H1 (cell line): ENCODE results near the gene USP36. TPM values are rescaled to one million over a fixed set of nuclear protein-coding genes. Genes with fewer than 3 reads are reported as not detected.

ENCODE experiments used
- CTCF ChIA-PET: fragments of 300-600 bp; sonication (Branson Sonifier 250); formaldehyde crosslinking; loops from one replicate; lab custom pipeline; 2021; ENCODE audit not compliant: partially characterized antibody; lab: Charles Lee
- POLR2A ChIA-PET: fragments of 300-600 bp; sonication (Branson Sonifier 250); formaldehyde crosslinking; loops from one replicate; lab custom pipeline; 2021; ENCODE audit warnings: inconsistent platforms; ENCODE audit not compliant: partially characterized antibody; lab: Charles Lee
- DNase-seq, 2 experiments: peaks; one replicate each; pipeline versions ENCODE4 v3.0.0 to v3.0.0-alpha.2; 2010 to 2022; ENCODE audit warnings: low spot score in 2 of 2, low read depth in 1 of 2, mixed read lengths in 1 of 2
- FAIRE-seq: peaks from 2 replicates; lab custom pipeline; 2011; peaks lifted over from hg19 to GRCh38; lab: Jason Lieb, UNC
- H2AFZ ChIP-seq: 2 replicates; pipeline ENCODE4 v1.8.1; 2012; ENCODE audit warnings: low read length, inconsistent platforms
- H2AK5ac ChIP-seq: 2 replicates; pipeline ENCODE4 v1.6.1; 2013; ENCODE audit warnings: low read depth, low read length
- H2BK120ac ChIP-seq: replicated peaks from 2 replicates; pipeline ENCODE3; 2013; ENCODE audit warnings: low read depth, low read length, inconsistent platforms
- H2BK12ac ChIP-seq: 2 replicates; pipeline ENCODE4 v1.6.1; 2013; ENCODE audit warnings: low read depth, low read length
- H2BK15ac ChIP-seq: 2 replicates; pipeline ENCODE4 v1.6.1; 2013; ENCODE audit warnings: low read length
- H2BK20ac ChIP-seq: 2 replicates; pipeline ENCODE4 v1.6.1; 2013; ENCODE audit warnings: low read length
- H2BK5ac ChIP-seq: 2 replicates; pipeline ENCODE4 v1.6.1; 2013; ENCODE audit warnings: low read depth, low read length
- H3K14ac ChIP-seq: 2 replicates; pipeline ENCODE4 v1.6.1; 2013; ENCODE audit warnings: inconsistent platforms; ENCODE audit not compliant: insufficient read length
- H3K18ac ChIP-seq: 2 replicates; pipeline ENCODE4 v1.6.1; 2013; ENCODE audit warnings: low read length; ENCODE audit errors: extremely low read depth
- H3K23ac ChIP-seq: 2 replicates; pipeline ENCODE4 v1.6.1; 2013; ENCODE audit warnings: inconsistent platforms; ENCODE audit not compliant: insufficient read length
- H3K23me2 ChIP-seq: 2 replicates; pipeline ENCODE4 v1.6.1; 2013; ENCODE audit warnings: low read depth, low read length
- H3K27ac ChIP-seq: 2 replicates; pipeline ENCODE4 v1.6.1; 2011; ENCODE audit warnings: low read depth, low read length, inconsistent platforms
- H3K27me3 ChIP-seq, 4 experiments: replicated peaks in 1 of 4; 1 replicate in 1 of 4; 2 replicates in 3 of 4; pipeline versions ENCODE4 v1.6.1 to v1.8.1; 2011 to 2013; ENCODE audit warnings: low read length in 3 of 4, mild to moderate bottlenecking in 3 of 4, inconsistent platforms in 2 of 4, mixed read lengths in 2 of 4, moderate library complexity in 1 of 4; ENCODE audit not compliant: control insufficient read depth in 3 of 4, insufficient read depth in 3 of 4; ENCODE audit errors: extremely low read depth in 1 of 4
- H3K36me3 ChIP-seq, 4 experiments: 2 replicates each; pipeline versions ENCODE4 v1.6.1 to v1.8.1; 2011 to 2013; ENCODE audit warnings: mild to moderate bottlenecking in 4 of 4, low read length in 3 of 4, moderate library complexity in 2 of 4, control low read depth in 1 of 4, inconsistent platforms in 1 of 4; ENCODE audit not compliant: insufficient read depth in 4 of 4, control insufficient read depth in 2 of 4
- H3K4ac ChIP-seq: replicated peaks from 2 replicates; pipeline ENCODE3; 2013; ENCODE audit warnings: low read length, low read depth, mixed read lengths, inconsistent platforms; ENCODE audit not compliant: insufficient read length
- H3K4me1 ChIP-seq, 4 experiments: replicated peaks in 1 of 4; 1 replicate in 1 of 4; 2 replicates in 3 of 4; pipeline versions ENCODE4 v1.6.1 to v1.8.1; 2011 to 2013; ENCODE audit warnings: low read length in 3 of 4, inconsistent platforms in 2 of 4, mixed read lengths in 1 of 4; ENCODE audit not compliant: insufficient read depth in 4 of 4, control insufficient read depth in 3 of 4
- H3K4me2 ChIP-seq, 2 experiments: 2 replicates each; pipeline versions ENCODE4 v1.6.1 to v1.8.1; 2011 to 2013; ENCODE audit warnings: low read depth in 2 of 2, low read length in 2 of 2, control low read depth in 1 of 2, inconsistent platforms in 1 of 2, mild to moderate bottlenecking in 1 of 2; ENCODE audit not compliant: insufficient read depth in 1 of 2
- H3K4me3 ChIP-seq, 4 experiments: fragments of 200-600, 300-600 bp in 1 of 4; sonication (generic), shearing (Covaris generic), sonication (Bioruptor Twin) in 1 of 4; 2 replicates each; pipeline versions ENCODE4 v1.5.1 to v1.8.1; 2011 to 2016; ENCODE audit warnings: low read length in 4 of 4, low read depth in 3 of 4, control low read depth in 2 of 4, inconsistent platforms in 2 of 4, mild to moderate bottlenecking in 2 of 4, mixed read lengths in 1 of 4, moderate library complexity in 1 of 4; ENCODE audit not compliant: insufficient read depth in 2 of 4; ENCODE audit errors: extremely low read depth in 1 of 4
- H3K56ac ChIP-seq: replicated peaks from 2 replicates; pipeline ENCODE3; 2013; ENCODE audit warnings: low read depth, mild to moderate bottlenecking, mixed read lengths, low read length, inconsistent platforms; ENCODE audit not compliant: insufficient read length
- H3K79me1 ChIP-seq: 2 replicates; pipeline ENCODE4 v1.6.1; 2013; ENCODE audit warnings: low read depth, low read length, control low read depth
- H3K79me2 ChIP-seq, 2 experiments: 2 replicates each; pipeline versions ENCODE4 v1.6.1 to v1.8.1; 2012 to 2013; ENCODE audit warnings: low read length in 2 of 2, mild to moderate bottlenecking in 2 of 2, inconsistent platforms in 1 of 2; ENCODE audit not compliant: insufficient read depth in 2 of 2, control insufficient read depth in 1 of 2
- H3K9ac ChIP-seq, 4 experiments: replicated peaks in 1 of 4; 1 replicate in 1 of 4; 2 replicates in 3 of 4; pipeline versions ENCODE4 v1.6.1 to v1.8.1; 2011 to 2013; ENCODE audit warnings: low read depth in 3 of 4, low read length in 3 of 4, control low read depth in 2 of 4, mild to moderate bottlenecking in 2 of 4, moderate library complexity in 2 of 4, inconsistent platforms in 1 of 4; ENCODE audit errors: extremely low read depth in 1 of 4
- H3K9me3 ChIP-seq, 2 experiments: 2 replicates each; pipeline versions ENCODE4 v1.6.1 to v1.8.1; 2012 to 2013; ENCODE audit warnings: mild to moderate bottlenecking in 2 of 2, moderate library complexity in 2 of 2, control low read depth in 1 of 2, inconsistent platforms in 1 of 2, low read depth in 1 of 2, low read length in 1 of 2, mixed read lengths in 1 of 2; ENCODE audit not compliant: insufficient read depth in 2 of 2
- H4K20me1 ChIP-seq, 2 experiments: replicated peaks in 1 of 2; 2 replicates each; pipeline versions ENCODE3 to v1.8.1; 2011 to 2013; ENCODE audit warnings: inconsistent platforms in 2 of 2, low read length in 2 of 2, mild to moderate bottlenecking in 1 of 2; ENCODE audit not compliant: insufficient read depth in 2 of 2, control insufficient read depth in 1 of 2
- H4K5ac ChIP-seq: 2 replicates; pipeline ENCODE4 v1.6.1; 2013; ENCODE audit warnings: low read length, low read depth, mixed read lengths, inconsistent platforms; ENCODE audit not compliant: insufficient read length
- H4K8ac ChIP-seq: 2 replicates; pipeline ENCODE4 v1.8.0; 2013; ENCODE audit warnings: mild to moderate bottlenecking, moderate library complexity, low read length, inconsistent platforms; ENCODE audit not compliant: insufficient read depth; ENCODE audit errors: extremely low read depth
- H4K91ac ChIP-seq: replicated peaks from 2 replicates; pipeline ENCODE3; 2013; ENCODE audit warnings: low read length, mixed read lengths, inconsistent platforms; ENCODE audit not compliant: insufficient read length
- ATF2 ChIP-seq: IDR thresholded peaks from 2 replicates; pipeline ENCODE4 v1.6.1; 2012; ENCODE audit warnings: low read length, inconsistent platforms
- BACH1 ChIP-seq: IDR thresholded peaks from 2 replicates; pipeline ENCODE4 v1.6.1; 2012; ENCODE audit warnings: low read length, improper control_type of control experiment
- BRCA1 ChIP-seq: IDR thresholded peaks from 2 replicates; pipeline ENCODE4 v1.6.1; 2012; ENCODE audit warnings: low read depth, low read length, improper control_type of control experiment
- EP300 ChIP-seq, 2 experiments: IDR thresholded peaks; 1 replicate in 1 of 2; 2 replicates in 1 of 2; pipeline ENCODE4 v1.6.1; 2011 to 2012; ENCODE audit warnings: low read depth in 2 of 2, low read length in 2 of 2, mild to moderate bottlenecking in 2 of 2, borderline replicate concordance in 1 of 2, inconsistent platforms in 1 of 2, moderate library complexity in 1 of 2
- HDAC2 ChIP-seq, 2 experiments: fragments of 300-600 bp in 1 of 2; sonication (generic) in 1 of 2; IDR thresholded peaks; 2 replicates each; pipeline ENCODE4 v1.6.1; 2011 to 2012; ENCODE audit warnings: low read depth in 2 of 2, low read length in 2 of 2, mild to moderate bottlenecking in 2 of 2, moderate library complexity in 2 of 2, borderline replicate concordance in 1 of 2, inconsistent platforms in 1 of 2
- HDAC6 ChIP-seq: IDR thresholded peaks from one replicate; pipeline ENCODE4 v1.7.1; 2012; ENCODE audit warnings: low read depth, mild to moderate bottlenecking, inconsistent platforms, low read length, moderate library complexity
- KDM4A ChIP-seq: IDR thresholded peaks from one replicate; pipeline ENCODE4 v1.7.1; 2012; ENCODE audit warnings: low read depth, mild to moderate bottlenecking, moderate library complexity, low read length, inconsistent platforms; ENCODE audit not compliant: severe bottlenecking
- MAFK ChIP-seq: IDR thresholded peaks from 2 replicates; pipeline ENCODE4 v1.6.1; 2012; ENCODE audit warnings: low read depth, mild to moderate bottlenecking, improper control_type of control experiment, low read length
- TAF1 ChIP-seq: IDR thresholded peaks from 2 replicates; pipeline ENCODE4 v1.6.1; 2011; ENCODE audit warnings: mild to moderate bottlenecking, low read depth, low read length
- TBP ChIP-seq: IDR thresholded peaks from 2 replicates; pipeline ENCODE4 v1.6.1; 2011; ENCODE audit warnings: low read depth, low read length, improper control_type of control experiment
- TEAD4 ChIP-seq: IDR thresholded peaks from 2 replicates; pipeline ENCODE4 v1.6.1; 2012; ENCODE audit warnings: low read depth, low read length, inconsistent platforms, mixed read lengths
- YY1 ChIP-seq: IDR thresholded peaks from 2 replicates; pipeline ENCODE4 v1.6.1; 2011; ENCODE audit warnings: low read depth, mild to moderate bottlenecking, low read length
- WGBS, 2 experiments: shearing (Covaris generic) in 1 of 2; methylation state at CpG; one replicate each; pipeline versions ENCODE4 v1.1.6 to v1.1.7; 2013 to 2015; ENCODE audit warnings: low lambda C conversion rate in 2 of 2, mixed read lengths in 2 of 2, inconsistent platforms in 1 of 2, low coverage in 1 of 2, missing lambda C conversion rate in 1 of 2; ENCODE audit not compliant: insufficient replicate concordance in 2 of 2, insufficient coverage in 1 of 2, insufficient read length in 1 of 2; ENCODE audit errors: extremely low coverage in 1 of 2, missing lambda C conversion rate in 1 of 2; 5-methylcytosine and 5-hydroxymethylcytosine counted together
- polyA plus RNA-seq, 7 experiments: library from polyadenylated mRNA; depleted of rRNA in 3 of 7; stranded (reverse) in 5 of 7; unstranded in 2 of 7; fragments of >200 nt in 5 of 7; fragments of 200-250 nt in 2 of 7; gene quantifications; 1 replicate in 5 of 7; 2 replicates in 1 of 7; 4 replicates in 1 of 7; pipeline versions ENCODE4 v1.2.1 to v1.2.3, GENCODE V29; 2011 to 2013; ENCODE audit warnings: missing spikeins in 2 of 7, mixed read lengths in 2 of 7
- total RNA-seq: library from RNA; stranded (reverse); fragmentation: NEBNext Ultra II Directional; extraction: Animal tissue kit (Norgen Biotek cat#: 25700); gene quantifications from 2 replicates; pipeline ENCODE4 v1.2.1, GENCODE V29; 2021

The USP36 gene
- total and polyA plus RNA-seq, 2 of the 8 experiments (the other 6 are each of a cell fraction or from before 2014, with no cell fraction given) = 40.7 to 67.7 TPM

- no peak overlapping the region for H3K4me3 ChIP-seq
- no peak overlapping the region for H3K4ac ChIP-seq
- DNase-seq (no peak), FAIRE-seq (no peak)
- no peak overlapping the region for H3K9ac ChIP-seq
- H3K79me1 ChIP-seq = no peaks in the 10 kb centered on the region
- peaks cover 0 to 6% (median 2%) of the 10 kb centered on the region in 4 experiments; a peak in 5 of 8 replicates for H3K36me3 ChIP-seq
- no peak overlapping the region for H4K8ac ChIP-seq
- no peak overlapping the region for H2AFZ ChIP-seq
- H4K20me1 ChIP-seq = no peaks in the 10 kb centered on the region
- H4K91ac ChIP-seq = no peak overlapping the region
- ChIA-PET CTCF (interaction anchor here (0.7 to 4.9 kb wide), 5 partner anchors 9 to 244 kb away, joined by 3 to 31 read pairs (median 9); no protein-coding TSS in a partner anchor), POLR2A (interaction anchor here (1.6 kb wide), 1 partner anchor 29 kb away, joined by 3 read pairs; no protein-coding TSS in a partner anchor)
- H3K18ac ChIP-seq = no peak overlapping the region
- no peak overlapping the region for H2BK12ac ChIP-seq
- no peak overlapping the region for H2BK120ac ChIP-seq
- H3K56ac ChIP-seq = no peak overlapping the region
- no peaks in the 10 kb centered on the region; a peak in 1 of 7 replicates for H3K4me1 ChIP-seq
- no peaks in the 10 kb centered on the region for H3K27me3 ChIP-seq
- H2BK15ac ChIP-seq = no peak overlapping the region
- H3K23me2 ChIP-seq = no peaks in the 10 kb centered on the region
- no peak overlapping the region for H3K27ac ChIP-seq
- 95% methylated on average over 6 of the region's 9 CpGs; no CpG with 5 or more reads in 1 of the 2 experiments for WGBS, 2 experiments
- H3K9me3 ChIP-seq = no peaks in the 10 kb centered on the region
- H2BK20ac ChIP-seq = no peak overlapping the region
- no peak overlapping the region for H2AK5ac ChIP-seq
- H4K5ac ChIP-seq = no peak overlapping the region
- no peak overlapping the region for H3K23ac ChIP-seq
- no peak overlapping the region for H2BK5ac ChIP-seq
- no peak overlapping the region for H3K4me2 ChIP-seq
- no peaks in the 10 kb centered on the region for H3K79me2 ChIP-seq
- H3K14ac ChIP-seq = no peak overlapping the region
- TF ChIP-seq YY1 = no peak
- TF ChIP-seq TEAD4 = no peak
- no peak for TF ChIP-seq MAFK
- TF ChIP-seq EP300 (IDR thresholded peaks at IDR 0.05; ENCODE audit: borderline replicate concordance in 1 of 2, low read depth in 2 of 2, low read length in 2 of 2) = no peak
- TF ChIP-seq TBP = no peak
- TF ChIP-seq BRCA1 = no peak
- TF ChIP-seq ATF2 = no peak
- TF ChIP-seq HDAC6 = no peak
- no peak for TF ChIP-seq KDM4A
- no peak for TF ChIP-seq HDAC2 (IDR thresholded peaks at IDR 0.05; ENCODE audit: borderline replicate concordance in 1 of 2, low read depth in 2 of 2, low read length in 2 of 2)
- no peak for TF ChIP-seq BACH1
- no peak for TF ChIP-seq TAF1
Observed at GRCh38 chr17:78854508-78854907, 13.9 kb upstream of the USP36 start.
